Nephron (organoid): ENCODE results near the gene TMEM250.

Experiments
- H3K27ac Mint-ChIP-seq, 3 experiments: 2 replicates each; pipeline ENCODE4 v1.8.0; 2020; ENCODE audit warnings: mixed read lengths in 3 of 3, mild to moderate bottlenecking in 2 of 3, moderate library complexity in 1 of 3
- H3K27me3 Mint-ChIP-seq: 2 replicates; pipeline ENCODE4 v1.8.0; 2021; ENCODE audit warnings: low read depth, mild to moderate bottlenecking, moderate library complexity, mixed read lengths
- H3K36me3 Mint-ChIP-seq: 2 replicates; pipeline ENCODE4 v1.8.0; 2020; ENCODE audit warnings: low read depth, mixed read lengths
- H3K4me1 Mint-ChIP-seq: 2 replicates; pipeline ENCODE4 v1.8.0; 2020; ENCODE audit warnings: mixed read lengths
- H3K4me3 Mint-ChIP-seq, 3 experiments: 2 replicates each; pipeline ENCODE4 v1.8.0; 2020; ENCODE audit warnings: mild to moderate bottlenecking in 3 of 3, mixed read lengths in 3 of 3, moderate library complexity in 2 of 3
- H3K9me3 Mint-ChIP-seq: 2 replicates; pipeline ENCODE4 v1.8.0; 2020; ENCODE audit warnings: mixed read lengths
- TF ChIP-seq, protein P1 (sequence below), 3 experiments: fragments of 200-600 bp; sonication (generic); IDR thresholded peaks; one replicate each; pipeline ENCODE4 v1.5.0; 2021; ENCODE audit warnings: antibody characterized with exemption in 3 of 3; ENCODE audit not compliant: unreplicated experiment in 3 of 3

TMEM250 gene

GRCh38 chr9:136079211-136079915, 39.3 kb downstream of the TMEM250 start:
- Mint-ChIP-seq H3K4me1 (peaks cover 10% of the 10 kb centered on the region), H3K36me3 (peaks cover 4% of the 10 kb centered on the region), H3K27ac (no peak overlapping the region), H3K9me3 (no peaks in the 10 kb centered on the region), H3K27me3 (no peaks in the 10 kb centered on the region), H3K4me3 (no peak overlapping the region)
- TF ChIP-seq, protein P1, sequence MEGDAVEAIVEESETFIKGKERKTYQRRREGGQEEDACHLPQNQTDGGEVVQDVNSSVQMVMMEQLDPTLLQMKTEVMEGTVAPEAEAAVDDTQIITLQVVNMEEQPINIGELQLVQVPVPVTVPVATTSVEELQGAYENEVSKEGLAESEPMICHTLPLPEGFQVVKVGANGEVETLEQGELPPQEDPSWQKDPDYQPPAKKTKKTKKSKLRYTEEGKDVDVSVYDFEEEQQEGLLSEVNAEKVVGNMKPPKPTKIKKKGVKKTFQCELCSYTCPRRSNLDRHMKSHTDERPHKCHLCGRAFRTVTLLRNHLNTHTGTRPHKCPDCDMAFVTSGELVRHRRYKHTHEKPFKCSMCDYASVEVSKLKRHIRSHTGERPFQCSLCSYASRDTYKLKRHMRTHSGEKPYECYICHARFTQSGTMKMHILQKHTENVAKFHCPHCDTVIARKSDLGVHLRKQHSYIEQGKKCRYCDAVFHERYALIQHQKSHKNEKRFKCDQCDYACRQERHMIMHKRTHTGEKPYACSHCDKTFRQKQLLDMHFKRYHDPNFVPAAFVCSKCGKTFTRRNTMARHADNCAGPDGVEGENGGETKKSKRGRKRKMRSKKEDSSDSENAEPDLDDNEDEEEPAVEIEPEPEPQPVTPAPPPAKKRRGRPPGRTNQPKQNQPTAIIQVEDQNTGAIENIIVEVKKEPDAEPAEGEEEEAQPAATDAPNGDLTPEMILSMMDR (IDR thresholded peaks at IDR 0.05; ENCODE audit: unreplicated experiment in 3 of 3): no peak

DNA sequence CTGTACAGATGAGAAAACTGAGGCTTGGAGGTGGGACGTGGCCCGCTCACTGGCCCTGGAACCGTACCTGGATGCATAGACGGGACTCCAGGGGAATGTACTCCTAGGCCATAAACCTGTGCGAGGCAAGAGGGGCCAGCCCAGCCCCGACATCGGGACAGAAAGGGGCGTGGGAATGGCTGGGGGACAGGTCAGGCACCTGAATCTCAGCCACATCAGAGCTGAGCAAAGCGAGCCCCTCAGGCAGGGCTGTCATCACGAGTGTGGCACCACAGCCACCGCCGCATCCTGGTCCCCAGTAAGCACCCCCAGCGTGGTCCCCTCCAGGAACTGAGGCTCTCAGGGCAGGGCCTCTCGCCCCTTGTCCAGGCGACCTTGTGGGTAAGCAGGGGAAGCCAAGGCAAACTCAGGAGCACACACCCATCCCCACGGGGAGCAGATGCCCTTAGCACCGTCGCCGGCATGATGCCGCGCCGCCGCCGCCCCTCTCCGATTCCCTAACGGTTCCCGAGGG, 40.1 kb downstream of the TMEM250 start:
- H3K4me1 Mint-ChIP-seq: peaks cover 10% of the 10 kb centered on the region
- TF ChIP-seq, protein P1 (IDR thresholded peaks at IDR 0.05; ENCODE audit: unreplicated experiment in 3 of 3): no peak
- H3K27ac Mint-ChIP-seq: no peak overlapping the region
- peaks cover 4% of the 10 kb centered on the region for H3K36me3 Mint-ChIP-seq
- no peaks in the 10 kb centered on the region for H3K27me3 Mint-ChIP-seq
- no peaks in the 10 kb centered on the region for H3K9me3 Mint-ChIP-seq
- no peak overlapping the region for H3K4me3 Mint-ChIP-seq

DNA sequence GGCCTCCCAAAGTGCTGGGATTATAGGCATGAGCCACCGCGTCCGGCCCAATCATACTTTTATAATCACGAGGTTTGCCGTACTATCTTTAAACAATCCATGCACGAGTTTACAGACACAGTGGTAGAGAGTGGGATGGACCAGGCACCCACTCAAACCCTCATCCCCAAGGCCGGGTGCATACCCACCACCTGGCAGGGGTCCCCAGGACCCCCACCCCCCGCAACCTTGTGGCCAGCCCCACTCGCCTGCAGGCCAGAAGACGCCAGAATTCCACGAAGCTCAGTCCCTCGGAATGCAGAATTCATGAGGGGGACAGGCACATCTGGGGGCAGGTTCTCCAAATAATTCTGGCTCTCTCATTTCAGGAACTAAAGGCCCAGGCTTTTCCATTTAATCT, 40.7 kb downstream of the TMEM250 start:
- peaks cover 4% of the 10 kb centered on the region for H3K36me3 Mint-ChIP-seq

DNA sequence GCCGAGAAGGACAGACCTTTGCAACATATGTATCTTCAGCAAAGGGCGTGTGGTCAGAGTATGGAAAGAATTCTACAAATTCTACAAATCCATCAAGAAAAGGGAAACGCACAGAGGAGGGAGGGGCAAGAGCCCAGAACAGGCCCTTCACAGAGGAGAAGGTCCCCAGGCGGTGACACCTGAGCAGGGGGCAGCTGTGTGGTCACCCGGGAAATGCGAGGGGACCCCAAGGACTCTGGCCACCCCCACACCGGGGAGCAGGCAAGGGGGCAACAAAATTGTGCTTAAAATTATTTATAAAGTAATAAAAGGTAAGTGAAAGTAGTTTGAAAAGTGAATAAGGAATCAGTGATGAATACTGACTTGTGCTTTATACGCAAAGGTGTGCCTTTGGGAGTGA, 41.2 kb downstream of the TMEM250 start:
- H3K27me3 Mint-ChIP-seq: no peaks in the 10 kb centered on the region
- H3K27ac Mint-ChIP-seq: no peak overlapping the region
- peaks cover 4% of the 10 kb centered on the region for H3K4me1 Mint-ChIP-seq
- H3K4me3 Mint-ChIP-seq: no peak overlapping the region
- H3K9me3 Mint-ChIP-seq: no peaks in the 10 kb centered on the region
- peaks cover 4% of the 10 kb centered on the region for H3K36me3 Mint-ChIP-seq
- TF ChIP-seq, protein P1 (IDR thresholded peaks at IDR 0.05; ENCODE audit: unreplicated experiment in 3 of 3): no peak

More for the DNA sequence above, 40.7 kb downstream of the TMEM250 start:
- H3K27ac Mint-ChIP-seq: no peak overlapping the region
- TF ChIP-seq, protein P1 (IDR thresholded peaks at IDR 0.05; ENCODE audit: unreplicated experiment in 3 of 3): no peak
- H3K4me3 Mint-ChIP-seq: no peak overlapping the region
- no peaks in the 10 kb centered on the region for H3K27me3 Mint-ChIP-seq
- H3K9me3 Mint-ChIP-seq: no peaks in the 10 kb centered on the region
- peaks cover 9% of the 10 kb centered on the region for H3K4me1 Mint-ChIP-seq

DNA sequence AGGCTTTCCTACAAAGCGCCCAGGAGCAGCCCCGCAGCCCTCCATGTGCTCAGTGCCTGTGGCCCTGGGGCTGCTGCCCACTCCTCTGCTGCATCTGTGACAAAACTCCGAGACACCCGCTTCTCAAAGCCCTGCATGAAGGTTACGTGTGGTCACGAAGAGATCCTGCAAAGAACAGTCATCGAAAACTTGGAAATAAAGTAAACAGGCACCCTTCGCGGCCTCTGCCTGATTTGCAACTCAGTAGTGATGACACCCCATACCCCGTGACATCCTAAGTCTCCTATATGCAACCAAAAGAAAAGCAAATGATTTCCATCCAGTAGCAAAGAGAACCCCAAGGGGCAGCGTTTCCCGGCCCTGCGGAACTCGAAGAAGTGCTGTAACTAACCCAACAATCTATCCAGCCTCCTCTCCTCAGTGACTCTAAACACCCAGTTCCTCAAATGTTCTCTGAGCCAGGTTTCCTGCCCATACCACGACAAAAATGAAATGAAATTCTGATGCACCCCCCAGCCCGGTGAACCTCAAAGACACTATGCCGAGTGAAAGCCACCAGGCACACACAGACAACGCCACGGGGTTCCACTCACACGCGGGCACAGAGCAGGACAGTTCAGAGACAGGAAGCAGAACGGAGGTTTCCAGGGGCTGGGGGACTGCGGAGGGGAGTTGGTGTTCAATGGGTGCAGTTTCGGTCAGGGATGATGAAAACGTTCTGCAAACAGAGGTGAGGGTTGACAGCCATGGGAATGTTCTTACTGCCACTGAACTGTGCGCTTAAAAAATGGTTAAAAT, 42.6 kb downstream of the TMEM250 start:
- H3K36me3 Mint-ChIP-seq: peaks cover 4% of the 10 kb centered on the region
- no peak overlapping the region for H3K27ac Mint-ChIP-seq
- H3K4me1 Mint-ChIP-seq: peaks cover 4% of the 10 kb centered on the region
- TF ChIP-seq, protein P1 (IDR thresholded peaks at IDR 0.05; ENCODE audit: unreplicated experiment in 3 of 3): no peak
- H3K27me3 Mint-ChIP-seq: no peaks in the 10 kb centered on the region
- H3K9me3 Mint-ChIP-seq: no peaks in the 10 kb centered on the region
- H3K4me3 Mint-ChIP-seq: no peak overlapping the region
